AG09319 (cell line): ENCODE data around the gene RNF220.

Source experiments
- DNase-seq: peaks from one replicate; pipeline ENCODE4 v3.0.0-alpha.2; 2010; ENCODE audit warnings: low read depth; ENCODE audit errors: extremely low read depth
- CTCF ChIP-seq: IDR thresholded peaks from 2 replicates; pipeline ENCODE4 v1.5.1; 2011; ENCODE audit warnings: low read depth, mild to moderate bottlenecking, inconsistent platforms, low read length, moderate library complexity

RNF220 gene

GRCh38 chr1:44423591-44424537 is 18.8 kb downstream of the RNF220 start:
- no peak for DNase-seq
- TF ChIP-seq CTCF: no peak

DNA sequence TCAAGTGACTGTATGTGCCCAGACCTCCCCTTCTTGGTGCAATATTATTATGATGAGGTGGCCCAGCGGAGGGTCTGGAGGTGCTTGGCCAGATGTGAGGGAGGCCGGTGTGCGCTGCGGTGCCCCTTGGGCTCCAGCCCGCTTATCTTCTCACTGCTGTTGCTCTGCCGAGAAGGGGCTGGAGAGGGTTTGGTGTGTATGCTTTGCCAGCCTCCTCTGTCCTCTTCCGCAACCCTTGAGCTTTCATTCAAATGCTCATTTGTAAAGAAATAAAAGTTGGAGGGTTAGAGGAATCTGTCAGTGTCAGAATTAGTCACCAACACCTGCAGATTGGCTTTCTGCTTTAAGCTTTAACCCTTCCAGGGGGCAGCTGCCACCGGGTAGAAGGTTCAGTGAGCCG is 19.7 kb downstream of the RNF220 start:
- TF ChIP-seq CTCF: no peak
- no peak for DNase-seq

- no peak for DNase-seq
Measured at GRCh38 chr1:44425341-44426082, 20.5 kb downstream of the RNF220 start.

DNA sequence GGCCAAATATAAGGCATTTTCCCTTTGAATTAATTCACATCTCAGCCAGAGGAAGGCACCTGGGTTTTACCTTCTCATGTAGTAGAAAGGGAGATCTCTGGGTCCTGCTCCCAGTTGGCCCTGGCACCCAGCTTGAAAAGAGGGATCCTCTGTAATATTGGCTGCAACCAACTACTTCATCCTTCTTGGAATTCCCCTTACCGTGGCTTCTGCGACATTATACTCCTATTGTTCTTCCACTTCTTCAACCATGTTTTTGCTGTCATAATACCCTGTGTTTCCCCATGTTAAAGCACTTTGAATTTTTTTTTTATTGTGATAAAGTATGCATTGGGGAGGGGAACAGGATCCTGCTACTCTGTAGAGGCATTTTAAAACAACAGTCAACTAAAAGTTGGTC is 26.8 kb downstream of the RNF220 start:
- TF ChIP-seq CTCF: no peak
- DNase-seq: no peak

More at GRCh38 chr1:44425341-44426082, 20.5 kb downstream of the RNF220 start:
- no peak for TF ChIP-seq CTCF

DNA sequence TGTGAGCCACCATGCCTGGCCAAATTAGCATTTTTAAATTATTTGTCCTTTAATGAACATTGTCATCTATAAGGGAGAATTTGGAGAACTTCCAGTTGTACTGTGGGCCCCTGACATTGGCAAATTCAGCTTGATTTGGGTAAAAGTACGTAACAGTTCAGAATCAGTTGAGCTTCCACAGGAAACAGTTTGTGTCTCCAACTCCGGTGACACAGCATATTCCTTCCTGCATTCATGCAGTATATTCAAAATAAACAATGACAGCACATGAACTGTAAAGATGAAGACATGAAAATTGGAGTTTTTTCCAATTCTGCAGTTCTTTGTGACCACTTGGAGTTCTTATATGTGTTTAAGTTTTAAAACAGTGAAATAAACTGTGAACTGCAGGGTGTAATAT is 28.2 kb downstream of the RNF220 start:
- no peak for DNase-seq
- no peak for TF ChIP-seq CTCF

- TF ChIP-seq CTCF: no peak
Measured at GRCh38 chr1:44436401-44437106, 31.5 kb downstream of the RNF220 start.

More at GRCh38 chr1:44436401-44437106, 31.5 kb downstream of the RNF220 start:
- DNase-seq: no peak
